CD4-positive, CD25-positive, alpha-beta regulatory T cell (primary cell): Measurements from ENCODE around the gene ARMC10. TPM values are rescaled to one million over a fixed set of nuclear protein-coding genes. Genes with fewer than 3 reads are reported as not detected.
A peak's percentile ranks its signal among the peaks of the same experiment; 100 is the strongest.

Experiments
- ATAC-seq, 2 donors: fragments of 150-1000 bp; cut with Tn5 transposase; one replicate each; pipeline ENCODE4 v1.10.0; 2021; ENCODE audit warnings: low read depth in 2 of 2, moderate number of reproducible peaks in 2 of 2, moderate library complexity in 1 of 2
- DNase-seq, 3 donors: peaks; one replicate each; pipeline versions ENCODE4 v3.0.0 to v3.0.0-alpha.2; 2012 to 2022; ENCODE audit warnings: mixed read lengths in 1 of 3
- H3K27ac ChIP-seq: one replicate; pipeline ENCODE4 v1.7.0; 2013; ENCODE audit warnings: mild to moderate bottlenecking, low read length; ENCODE audit not compliant: insufficient read depth, poor library complexity, severe bottlenecking
- H3K27me3 ChIP-seq: one replicate; pipeline ENCODE4 v1.7.0; 2013; ENCODE audit warnings: low read length; ENCODE audit not compliant: control insufficient read depth, insufficient read depth
- H3K36me3 ChIP-seq: one replicate; pipeline ENCODE4 v1.7.0; 2013; ENCODE audit warnings: mild to moderate bottlenecking, low read length, moderate library complexity; ENCODE audit not compliant: control insufficient read depth, insufficient read depth
- H3K4me1 ChIP-seq: 2 replicates; pipeline ENCODE4 v1.7.0; 2013; ENCODE audit warnings: mild to moderate bottlenecking, low read length; ENCODE audit not compliant: insufficient read depth, control insufficient read depth, poor library complexity, severe bottlenecking
- H3K4me3 ChIP-seq: one replicate; pipeline ENCODE4 v1.7.0; 2013; ENCODE audit warnings: low read depth, mild to moderate bottlenecking, low read length, moderate library complexity
- H3K9me3 ChIP-seq, 2 experiments: 1 replicate in 1 of 2; 2 replicates in 1 of 2; pipeline ENCODE4 v1.7.0; 2013; ENCODE audit warnings: low read length in 2 of 2, mild to moderate bottlenecking in 1 of 2, moderate library complexity in 1 of 2; ENCODE audit not compliant: control insufficient read depth in 2 of 2
- H3K27ac Mint-ChIP-seq, 3 donors: one replicate each; pipeline ENCODE4 v1.8.0; 2020 to 2022; ENCODE audit warnings: mild to moderate bottlenecking in 3 of 3, mixed read lengths in 3 of 3, moderate library complexity in 2 of 3
- H3K27me3 Mint-ChIP-seq: one replicate; pipeline ENCODE4 v1.8.0; 2022; ENCODE audit warnings: mild to moderate bottlenecking, mixed read lengths
- H3K36me3 Mint-ChIP-seq: one replicate; pipeline ENCODE4 v1.8.0; 2020; ENCODE audit warnings: mixed read lengths
- H3K4me1 Mint-ChIP-seq, 4 donors: one replicate each; pipeline ENCODE4 v1.8.0; 2020 to 2022; ENCODE audit warnings: mixed read lengths in 4 of 4, mild to moderate bottlenecking in 1 of 4
- H3K4me3 Mint-ChIP-seq, 4 donors: one replicate each; pipeline ENCODE4 v1.8.0; 2020 to 2022; ENCODE audit warnings: mild to moderate bottlenecking in 4 of 4, mixed read lengths in 4 of 4, moderate library complexity in 3 of 4
- H3K9me3 Mint-ChIP-seq, 7 donors: one replicate each; pipeline ENCODE4 v1.8.0; 2020 to 2022; ENCODE audit warnings: mixed read lengths in 7 of 7, mild to moderate bottlenecking in 3 of 7, moderate library complexity in 2 of 7
- polyA plus RNA-seq, 4 donors: library from polyadenylated mRNA; unstranded; fragments of 300-500 nt; fragmentation: Illumina TruSeq; gene quantifications; one replicate each; pipeline ENCODE4 v1.2.3, GENCODE V29; 2021
- total RNA-seq: library from RNA; stranded (reverse); gene quantifications from one replicate; pipeline ENCODE4 v1.2.3, GENCODE V29; 2022

ARMC10 gene
- total and polyA plus RNA-seq, 5 donors from 2014 or later, result 16.3 to 51.2 (median 42.6) TPM

- no peak for DNase-seq
- Histone ChIP-seq H3K36me3 (peaks cover 38% of the 10 kb centered on the region), H3K27me3 (no peaks in the 10 kb centered on the region), H3K4me1 (no peaks in the 10 kb centered on the region), H3K9me3 (no peaks in the 10 kb centered on the region), H3K27ac (no peak overlapping the region), H3K4me3 (no peak overlapping the region)
- Mint-ChIP-seq H3K36me3 (peaks cover 36% of the 10 kb centered on the region), H3K9me3 (no peaks in the 10 kb centered on the region), H3K4me1 (peaks cover 0 to 16% (median 11%) of the 10 kb centered on the region in 4 donors), H3K27me3 (no peaks in the 10 kb centered on the region), H3K4me3 (no peak overlapping the region), H3K27ac (no peak overlapping the region)
- ATAC-seq, result no peak
These were observed 52.1 kb downstream of the ARMC10 start for GRCh38 chr7:103127006-103127405.

GRCh38 chr7:103129702-103130549, 55.0 kb downstream of the ARMC10 start:
- H3K27ac Mint-ChIP-seq, result peak overlapping the region in 1 of 3 donors; percentile 50
- no peak for ATAC-seq

GRCh38 chr7:103130901-103131624, 56.1 kb downstream of the ARMC10 start:
- Mint-ChIP-seq H3K9me3 (no peaks in the 10 kb centered on the region), H3K27ac (peak overlapping the region in 1 of 3 donors; percentile 22), H3K4me3 (no peak overlapping the region), H3K27me3 (no peaks in the 10 kb centered on the region), H3K36me3 (peaks cover 24% of the 10 kb centered on the region), H3K4me1 (peaks cover 6 to 29% (median 21%) of the 10 kb centered on the region in 4 donors)
- Histone ChIP-seq H3K4me1 (no peaks in the 10 kb centered on the region), H3K36me3 (peaks cover 20% of the 10 kb centered on the region), H3K27ac (no peak overlapping the region), H3K27me3 (no peaks in the 10 kb centered on the region), H3K4me3 (no peak overlapping the region), H3K9me3 (no peaks in the 10 kb centered on the region)
- no peak for DNase-seq
- ATAC-seq, result no peak

More at GRCh38 chr7:103129702-103130549, 55.0 kb downstream of the ARMC10 start:
- Histone ChIP-seq H3K4me1 (no peaks in the 10 kb centered on the region), H3K4me3 (no peak overlapping the region), H3K27ac (no peak overlapping the region), H3K9me3 (no peaks in the 10 kb centered on the region), H3K36me3 (peaks cover 22% of the 10 kb centered on the region), H3K27me3 (no peaks in the 10 kb centered on the region)
- no peaks in the 10 kb centered on the region for H3K9me3 Mint-ChIP-seq
- no peak for DNase-seq
- H3K27me3 Mint-ChIP-seq, result no peaks in the 10 kb centered on the region
- peaks cover 3 to 27% (median 17%) of the 10 kb centered on the region in 4 donors for H3K4me1 Mint-ChIP-seq
- H3K36me3 Mint-ChIP-seq, result peaks cover 26% of the 10 kb centered on the region
- H3K4me3 Mint-ChIP-seq, result no peak overlapping the region

- DNase-seq (no peak), ATAC-seq (no peak)
- Mint-ChIP-seq H3K27me3 (no peaks in the 10 kb centered on the region), H3K9me3 (no peaks in the 10 kb centered on the region), H3K4me1 (peaks cover 6 to 29% (median 21%) of the 10 kb centered on the region in 4 donors), H3K36me3 (peaks cover 9% of the 10 kb centered on the region), H3K27ac (peak overlapping the region in 2 of 3 donors; percentile 42 to 48), H3K4me3 (no peak overlapping the region)
- peaks cover 5% of the 10 kb centered on the region for H3K36me3 ChIP-seq
- no peak overlapping the region for H3K27ac ChIP-seq
- H3K4me3 ChIP-seq, result no peak overlapping the region
- no peaks in the 10 kb centered on the region for H3K27me3 ChIP-seq
- H3K4me1 ChIP-seq, result no peaks in the 10 kb centered on the region
- no peaks in the 10 kb centered on the region for H3K9me3 ChIP-seq
These were observed 58.2 kb downstream of the ARMC10 start for GRCh38 chr7:103132995-103133688.

GRCh38 chr7:103134836-103135554, 60.1 kb downstream of the ARMC10 start:
- H3K27me3 Mint-ChIP-seq, result no peaks in the 10 kb centered on the region
- no peaks in the 10 kb centered on the region for H3K9me3 Mint-ChIP-seq
- Histone ChIP-seq H3K27ac (no peak overlapping the region), H3K4me1 (no peaks in the 10 kb centered on the region), H3K9me3 (no peaks in the 10 kb centered on the region), H3K36me3 (no peaks in the 10 kb centered on the region), H3K4me3 (no peak overlapping the region), H3K27me3 (no peaks in the 10 kb centered on the region)
- ATAC-seq (no peak), DNase-seq (no peak)
- no peak overlapping the region for H3K4me3 Mint-ChIP-seq
- no peak overlapping the region for H3K27ac Mint-ChIP-seq
- H3K4me1 Mint-ChIP-seq, result peaks cover 10 to 29% (median 17%) of the 10 kb centered on the region in 4 donors
- peaks cover 4% of the 10 kb centered on the region for H3K36me3 Mint-ChIP-seq

GRCh38 chr7:103140061-103140460, 65.1 kb downstream of the ARMC10 start:
- no peak overlapping the region for H3K4me3 ChIP-seq
- H3K4me1 ChIP-seq, result no peaks in the 10 kb centered on the region
- DNase-seq (no peak), ATAC-seq (no peak)
- H3K36me3 Mint-ChIP-seq, result peaks cover 20% of the 10 kb centered on the region
- no peak overlapping the region for H3K4me3 Mint-ChIP-seq
- no peaks in the 10 kb centered on the region for H3K36me3 ChIP-seq
- H3K27me3 ChIP-seq, result no peaks in the 10 kb centered on the region
- no peaks in the 10 kb centered on the region for H3K9me3 Mint-ChIP-seq
- no peak overlapping the region for H3K27ac Mint-ChIP-seq
- peaks cover 12 to 20% (median 16%) of the 10 kb centered on the region in 4 donors for H3K4me1 Mint-ChIP-seq
- H3K27me3 Mint-ChIP-seq, result no peaks in the 10 kb centered on the region
- H3K27ac ChIP-seq, result no peak overlapping the region
- H3K9me3 ChIP-seq, result no peaks in the 10 kb centered on the region

- Histone ChIP-seq H3K4me1 (no peaks in the 10 kb centered on the region), H3K27me3 (no peaks in the 10 kb centered on the region), H3K36me3 (no peaks in the 10 kb centered on the region), H3K9me3 (no peaks in the 10 kb centered on the region), H3K4me3 (no peak overlapping the region), H3K27ac (no peak overlapping the region)
- Mint-ChIP-seq H3K4me1 (peaks cover 5 to 26% (median 19%) of the 10 kb centered on the region in 4 donors), H3K27ac (no peak overlapping the region), H3K27me3 (no peaks in the 10 kb centered on the region), H3K4me3 (no peak overlapping the region), H3K36me3 (peaks cover 20% of the 10 kb centered on the region), H3K9me3 (no peaks in the 10 kb centered on the region)
- DNase-seq, result no peak
- no peak for ATAC-seq
These were observed 65.7 kb downstream of the ARMC10 start for GRCh38 chr7:103140685-103141084.
